ENCODE data around the gene SPEM2. TPM values are rescaled to one million over a fixed set of nuclear protein-coding genes. Genes with fewer than 3 reads are reported as not detected.

The SPEM2 gene
- total and polyA plus RNA-seq, 9 donors = not detected

DNA sequence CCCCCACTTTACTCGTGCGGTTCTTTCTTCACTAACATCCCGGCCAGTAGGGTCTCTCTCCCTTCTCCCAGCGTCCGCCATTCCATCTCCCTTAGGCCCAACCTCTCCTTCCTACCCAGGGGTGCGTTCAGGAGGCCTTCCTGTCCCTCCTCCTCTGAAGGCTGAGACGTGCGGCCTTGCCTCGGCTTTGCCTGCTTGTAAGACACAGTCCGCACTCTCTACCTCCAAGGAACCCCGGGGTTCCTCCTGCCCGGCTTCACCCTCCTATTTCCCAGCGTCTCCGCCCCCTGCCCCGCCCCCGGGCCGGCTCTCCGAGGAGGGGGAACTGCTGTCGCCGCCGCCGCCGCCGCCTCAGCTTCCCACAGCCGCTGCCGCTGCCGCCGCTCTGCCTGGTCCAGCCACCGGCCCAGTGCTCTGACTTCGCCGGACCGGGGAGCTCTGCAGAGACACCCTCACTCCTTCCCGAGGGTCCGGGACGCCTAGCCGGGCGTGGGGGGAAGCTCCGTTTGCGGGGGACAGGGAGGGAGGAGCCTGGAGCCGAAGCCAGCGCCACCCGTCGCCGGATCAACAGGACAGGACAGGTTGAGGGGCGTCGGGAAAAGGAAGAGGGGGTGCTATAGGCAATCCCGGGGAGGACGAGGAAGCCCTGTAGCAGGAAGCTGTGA is 12.7 kb downstream of the SPEM2 start:
- Histone ChIP-seq H3K9me3 (no peaks in the 10 kb centered on the region), H3K27me3 (no peaks in the 10 kb centered on the region), H3K36me3 (no peaks in the 10 kb centered on the region), H3K27ac (no peak overlapping the region), H3K4me1 (ENCODE audit: insufficient read depth) (peaks cover 4% of the 10 kb centered on the region), H3K4me3 (no peak overlapping the region)
- intact Hi-C loops (cut with DNase I) = loop anchor here in 2 of 4 donors (10.0 kb wide), 1 partner anchor 83 kb away; the partner anchor contains the start of genes KCTD11 (in 2 of the 2) and TMEM95 (in 2 of the 2)
- TF ChIP-seq POLR2A (IDR thresholded peaks at IDR 0.05) = no peak
- TF ChIP-seq EP300 (IDR thresholded peaks at IDR 0.05) = no peak
- TF ChIP-seq, protein P1, sequence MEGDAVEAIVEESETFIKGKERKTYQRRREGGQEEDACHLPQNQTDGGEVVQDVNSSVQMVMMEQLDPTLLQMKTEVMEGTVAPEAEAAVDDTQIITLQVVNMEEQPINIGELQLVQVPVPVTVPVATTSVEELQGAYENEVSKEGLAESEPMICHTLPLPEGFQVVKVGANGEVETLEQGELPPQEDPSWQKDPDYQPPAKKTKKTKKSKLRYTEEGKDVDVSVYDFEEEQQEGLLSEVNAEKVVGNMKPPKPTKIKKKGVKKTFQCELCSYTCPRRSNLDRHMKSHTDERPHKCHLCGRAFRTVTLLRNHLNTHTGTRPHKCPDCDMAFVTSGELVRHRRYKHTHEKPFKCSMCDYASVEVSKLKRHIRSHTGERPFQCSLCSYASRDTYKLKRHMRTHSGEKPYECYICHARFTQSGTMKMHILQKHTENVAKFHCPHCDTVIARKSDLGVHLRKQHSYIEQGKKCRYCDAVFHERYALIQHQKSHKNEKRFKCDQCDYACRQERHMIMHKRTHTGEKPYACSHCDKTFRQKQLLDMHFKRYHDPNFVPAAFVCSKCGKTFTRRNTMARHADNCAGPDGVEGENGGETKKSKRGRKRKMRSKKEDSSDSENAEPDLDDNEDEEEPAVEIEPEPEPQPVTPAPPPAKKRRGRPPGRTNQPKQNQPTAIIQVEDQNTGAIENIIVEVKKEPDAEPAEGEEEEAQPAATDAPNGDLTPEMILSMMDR (IDR thresholded peaks at IDR 0.05) = no peak
- DNase-seq = peak in 2 of 5 donors; percentile 52 to 62
- WGBS, 3 donors = 5 to 15% (median 10%) methylated on average over 46 to 48 of the region's 48 CpGs

DNA sequence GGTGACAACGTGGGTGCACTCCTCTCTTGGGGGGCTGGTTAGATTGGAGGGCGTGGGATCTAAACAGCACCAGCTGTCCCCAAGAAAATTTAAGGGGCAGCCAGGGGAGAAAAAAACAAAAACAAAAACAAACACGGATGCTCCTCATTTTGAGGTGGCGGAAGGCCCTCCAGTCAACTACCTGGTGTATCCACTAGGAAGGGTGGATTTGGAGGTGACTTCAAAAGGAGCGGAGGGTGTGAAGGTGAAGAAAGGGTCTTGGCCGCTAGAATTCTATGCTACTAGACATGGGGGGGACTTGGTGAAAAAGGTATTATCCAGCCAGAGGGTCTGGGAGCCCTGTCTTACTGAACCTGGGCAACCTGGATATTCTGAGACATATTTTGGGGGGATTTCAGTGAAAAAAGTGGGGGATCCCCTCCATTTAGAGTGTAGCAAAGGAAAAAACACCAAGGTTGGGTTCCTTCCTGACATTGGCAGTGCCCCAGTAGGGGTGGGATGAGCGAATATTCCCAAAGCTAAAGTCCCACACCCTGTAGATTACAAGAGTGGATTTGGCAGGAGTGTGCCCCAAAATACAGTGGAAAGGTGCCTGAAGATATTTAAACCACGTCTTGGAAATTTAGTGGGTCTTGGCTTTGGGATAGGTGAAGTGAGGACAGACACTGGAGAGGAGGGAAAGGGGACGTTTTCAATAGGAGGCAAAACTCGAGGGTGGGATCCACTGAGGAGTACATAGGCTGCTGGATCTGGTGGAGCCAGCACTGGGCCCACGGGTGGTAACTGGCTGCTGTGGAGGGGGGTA is 13.4 kb downstream of the SPEM2 start:
- Histone ChIP-seq H3K27me3 (no peaks in the 10 kb centered on the region), H3K27ac (no peak overlapping the region), H3K9me3 (no peaks in the 10 kb centered on the region), H3K4me3 (no peak overlapping the region), H3K36me3 (no peaks in the 10 kb centered on the region), H3K4me1 (ENCODE audit: insufficient read depth) (peaks cover 4% of the 10 kb centered on the region)
- DNase-seq = no peak
- WGBS, 3 donors = 44 to 49% (median 48%) methylated on average over 11 of the region's 11 CpGs
- no peak for TF ChIP-seq EP300 (IDR thresholded peaks at IDR 0.05)
- TF ChIP-seq, protein P1 (IDR thresholded peaks at IDR 0.05) = no peak
- no peak for TF ChIP-seq POLR2A (IDR thresholded peaks at IDR 0.05)
- intact Hi-C loops (cut with DNase I) = loop anchor here in 2 of 4 donors (1.0 to 10.0 kb wide), 2 partner anchors 20 to 84 kb away; partner anchors contain the start of genes KCTD11 (in 2 of the 2) and TMEM95 (in 2 of the 2)

DNA sequence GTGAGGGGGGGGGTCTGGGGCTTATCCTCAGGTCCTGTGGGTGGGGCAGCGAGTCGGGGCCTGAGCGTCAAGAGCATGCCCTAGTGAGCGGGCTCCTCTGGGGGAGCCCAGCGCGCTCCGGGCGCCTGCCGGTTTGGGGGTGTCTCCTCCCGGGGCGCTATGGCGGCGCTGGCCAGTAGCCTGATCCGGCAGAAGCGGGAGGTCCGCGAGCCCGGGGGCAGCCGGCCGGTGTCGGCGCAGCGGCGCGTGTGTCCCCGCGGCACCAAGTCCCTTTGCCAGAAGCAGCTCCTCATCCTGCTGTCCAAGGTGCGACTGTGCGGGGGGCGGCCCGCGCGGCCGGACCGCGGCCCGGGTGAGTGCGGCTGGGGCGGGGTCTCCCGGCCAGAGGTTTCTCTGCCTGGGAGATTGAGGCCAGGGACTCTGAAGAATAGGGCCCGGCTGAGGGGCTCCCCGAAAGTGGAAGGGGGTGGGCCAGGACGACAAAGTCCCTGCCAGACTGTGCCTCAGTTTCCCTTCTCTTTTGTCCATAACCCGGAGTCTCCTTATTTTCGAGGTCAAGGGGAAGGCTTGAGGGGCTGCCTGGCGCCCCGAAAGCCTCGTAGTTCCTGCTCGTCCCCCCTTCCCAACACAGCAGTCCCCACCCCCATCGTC is 14.2 kb downstream of the SPEM2 start, which contains the start of gene FGF11:
Gene FGF11, plus strand, starts transcription at position 51 of the 651 bp plus-strand sequence. Its CDS starts 109 bp downstream, at position 160.
- H3K4me3 ChIP-seq = peak within 1 kb of the TSS; percentile 18
- intact Hi-C loops (cut with DNase I) = loop anchor here in 3 of 4 donors (1.0 to 10.0 kb wide), 3 partner anchors 20 to 85 kb away; partner anchors contain the start of genes ZBTB4 (in 3 of the 3), KCTD11 (in 2 of the 3) and TMEM95 (in 2 of the 3)
- no peaks in the 10 kb centered on the region for H3K36me3 ChIP-seq
- peaks cover 4% of the 10 kb centered on the region for H3K4me1 ChIP-seq (ENCODE audit: insufficient read depth)
- no peaks in the 10 kb centered on the region for H3K27me3 ChIP-seq
- no peak for DNase-seq
- H3K27ac ChIP-seq = peak within 1 kb of the TSS in 1 of 2 donors; percentile 24
- WGBS, 3 donors = 1 to 2% (median 2%) methylated on average over 48 to 50 of the region's 50 CpGs
- no peak for TF ChIP-seq POLR2A (IDR thresholded peaks at IDR 0.05)
- TF ChIP-seq, protein P1 (IDR thresholded peaks at IDR 0.05) = no peak
- TF ChIP-seq EP300 (IDR thresholded peaks at IDR 0.05) = no peak
- H3K9me3 ChIP-seq = no peaks in the 10 kb centered on the region

All from ovary (tissue), 9 donors.